Choroid plexus epithelial cell (primary cell): ENCODE data around the gene DBF4B.

Experiments used
- DNase-seq: peaks from one replicate; pipeline ENCODE4 v3.0.0-alpha.2; 2010; ENCODE audit warnings: low read depth
- H3K4me3 ChIP-seq: 2 replicates; pipeline ENCODE4 v1.5.1; 2011; ENCODE audit warnings: low read depth, mild to moderate bottlenecking, control low read depth, low read length, moderate library complexity
- TF ChIP-seq, protein P1 (sequence below): conservative IDR thresholded peaks from 2 replicates; pipeline ENCODE4 v1.5.1; 2011; ENCODE audit warnings: low read depth, mild to moderate bottlenecking, control low read depth, inconsistent platforms, low read length, moderate library complexity

DBF4B gene

DNA sequence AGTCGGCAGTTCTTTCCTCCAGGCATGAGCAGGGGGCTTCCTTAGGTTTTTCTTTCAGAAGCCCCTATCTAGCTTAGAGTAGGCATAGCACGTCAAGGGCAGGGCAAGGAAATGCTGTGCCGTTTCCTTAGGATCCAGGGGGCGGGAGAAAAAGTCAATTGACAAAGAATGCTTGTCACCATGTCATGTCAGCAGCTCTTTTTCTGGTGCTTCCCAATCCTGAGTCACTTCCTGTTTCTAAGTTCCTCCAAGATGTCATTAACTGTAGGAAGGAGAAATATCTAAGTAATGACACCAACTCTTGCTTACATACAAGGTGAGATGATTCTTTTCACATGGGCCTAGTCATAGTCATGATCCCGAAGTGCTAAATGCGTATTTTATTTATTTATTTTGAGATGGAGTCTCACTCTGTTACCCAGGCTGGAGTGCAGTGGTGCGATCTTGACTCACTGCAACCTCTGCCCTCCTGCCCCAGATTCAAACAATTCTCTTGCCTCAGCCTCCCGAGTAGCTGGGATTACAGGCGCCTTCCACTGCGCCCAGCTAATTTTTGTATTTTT, 86.5 kb downstream of the DBF4B start:
- peak; percentile 78 for DNase-seq
- no peak overlapping the region for H3K4me3 ChIP-seq
- TF ChIP-seq, protein P1, sequence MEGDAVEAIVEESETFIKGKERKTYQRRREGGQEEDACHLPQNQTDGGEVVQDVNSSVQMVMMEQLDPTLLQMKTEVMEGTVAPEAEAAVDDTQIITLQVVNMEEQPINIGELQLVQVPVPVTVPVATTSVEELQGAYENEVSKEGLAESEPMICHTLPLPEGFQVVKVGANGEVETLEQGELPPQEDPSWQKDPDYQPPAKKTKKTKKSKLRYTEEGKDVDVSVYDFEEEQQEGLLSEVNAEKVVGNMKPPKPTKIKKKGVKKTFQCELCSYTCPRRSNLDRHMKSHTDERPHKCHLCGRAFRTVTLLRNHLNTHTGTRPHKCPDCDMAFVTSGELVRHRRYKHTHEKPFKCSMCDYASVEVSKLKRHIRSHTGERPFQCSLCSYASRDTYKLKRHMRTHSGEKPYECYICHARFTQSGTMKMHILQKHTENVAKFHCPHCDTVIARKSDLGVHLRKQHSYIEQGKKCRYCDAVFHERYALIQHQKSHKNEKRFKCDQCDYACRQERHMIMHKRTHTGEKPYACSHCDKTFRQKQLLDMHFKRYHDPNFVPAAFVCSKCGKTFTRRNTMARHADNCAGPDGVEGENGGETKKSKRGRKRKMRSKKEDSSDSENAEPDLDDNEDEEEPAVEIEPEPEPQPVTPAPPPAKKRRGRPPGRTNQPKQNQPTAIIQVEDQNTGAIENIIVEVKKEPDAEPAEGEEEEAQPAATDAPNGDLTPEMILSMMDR: no peak

DNA sequence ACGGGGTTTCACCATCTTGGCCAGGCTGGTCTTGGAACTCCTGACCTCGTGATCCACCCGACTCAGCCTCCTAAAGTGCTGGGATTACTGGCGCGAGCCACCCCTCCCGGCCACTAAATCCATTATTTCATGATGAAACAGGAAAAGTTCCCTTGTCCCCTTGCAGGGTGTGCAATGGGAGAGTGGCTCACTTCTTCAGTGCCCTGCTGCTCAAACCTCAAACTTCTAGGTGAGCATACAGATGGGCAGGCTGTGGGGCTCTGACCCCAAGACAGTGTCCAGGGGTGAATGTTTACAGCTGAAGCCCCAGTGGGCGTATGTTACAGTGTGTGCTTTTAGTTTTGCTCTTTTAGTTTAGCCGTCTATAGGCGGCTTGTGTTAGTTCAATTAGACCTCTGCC, 87.0 kb downstream of the DBF4B start:
- TF ChIP-seq, protein P1: no peak

DNA sequence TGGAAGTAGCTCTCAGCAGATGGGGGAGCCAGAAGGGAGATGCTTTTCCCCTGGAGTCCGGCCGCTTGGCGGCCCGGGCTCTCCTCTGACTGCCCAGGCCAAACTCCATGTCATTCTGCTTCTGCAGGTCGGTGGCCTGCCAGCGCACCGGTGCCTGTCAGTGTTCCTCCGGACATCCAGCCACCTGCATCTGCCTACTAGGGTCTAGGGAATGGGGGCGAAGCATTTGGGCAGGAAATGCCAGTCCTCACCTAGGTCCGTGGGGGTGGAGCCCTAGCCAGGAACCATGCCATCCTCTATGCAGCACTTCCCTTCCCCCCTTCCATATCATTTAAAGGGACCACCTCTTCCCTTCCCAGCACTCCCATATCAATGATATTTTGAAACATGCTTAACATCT, 87.5 kb downstream of the DBF4B start:
- DNase-seq: no peak

More for the DNA sequence above, 87.0 kb downstream of the DBF4B start:
- no peak for DNase-seq
- no peak overlapping the region for H3K4me3 ChIP-seq

DNA sequence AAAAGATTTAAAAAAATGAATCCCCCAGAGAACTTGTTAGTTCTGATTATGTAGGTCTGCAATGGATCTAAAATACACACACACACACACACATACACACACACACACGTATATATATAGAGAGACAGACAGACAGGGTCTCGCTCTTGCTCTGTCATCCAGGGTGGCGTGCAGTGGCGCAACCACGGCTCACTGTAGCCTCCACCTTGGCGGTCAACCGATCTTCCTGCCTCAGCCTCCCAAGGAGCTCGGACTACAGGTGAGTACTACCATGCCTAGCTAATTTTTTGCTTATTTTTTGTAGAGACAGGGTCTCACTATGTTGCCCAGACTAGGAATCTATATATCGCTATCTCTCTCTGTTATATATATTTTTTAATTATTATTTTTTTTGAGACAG, 88.3 kb downstream of the DBF4B start:
- DNase-seq: no peak
- TF ChIP-seq, protein P1: no peak
- H3K4me3 ChIP-seq: no peak overlapping the region

More for the DNA sequence above, 87.5 kb downstream of the DBF4B start:
- TF ChIP-seq, protein P1: no peak
- H3K4me3 ChIP-seq: no peak overlapping the region

DNA sequence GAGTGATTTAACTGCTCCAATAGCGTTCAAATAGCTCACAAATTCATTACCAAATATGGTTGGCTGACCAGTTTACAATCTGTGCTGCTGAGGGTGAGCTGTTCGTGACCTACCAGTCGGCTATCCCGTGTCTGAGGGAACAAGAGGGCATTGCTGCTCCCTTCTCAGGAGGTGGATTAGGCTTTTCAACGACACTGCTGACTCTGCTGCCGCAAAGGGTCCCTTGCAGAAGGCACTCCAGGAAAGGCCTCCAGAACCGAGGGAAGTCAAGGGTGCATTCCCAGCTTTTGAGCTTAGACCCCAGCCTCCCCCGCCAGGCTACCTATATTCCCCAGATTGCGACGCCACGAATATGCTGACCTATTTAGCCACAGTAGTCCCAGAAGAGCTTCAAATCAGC, 89.3 kb downstream of the DBF4B start:
- TF ChIP-seq, protein P1: no peak
- no peak overlapping the region for H3K4me3 ChIP-seq
- peak; percentile 26 for DNase-seq

DNA sequence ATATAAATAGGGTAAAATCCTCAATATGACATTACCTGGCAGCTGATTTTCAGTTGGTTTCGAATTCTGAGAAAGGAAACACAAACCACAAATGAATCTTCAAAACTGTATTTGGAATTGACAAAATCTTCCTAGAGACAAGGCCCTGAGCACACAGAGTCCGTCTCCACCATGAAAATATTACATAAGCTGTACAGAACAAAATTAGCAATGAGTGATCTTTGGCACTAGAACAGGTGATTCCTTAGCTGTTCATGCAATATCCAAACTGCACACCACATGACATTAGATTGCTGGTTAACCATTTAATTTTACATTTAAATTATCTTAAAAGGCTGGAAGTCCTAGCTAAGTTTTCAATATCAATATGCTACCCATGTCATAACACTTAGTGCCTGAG, 89.9 kb downstream of the DBF4B start:
- TF ChIP-seq, protein P1: no peak
- DNase-seq: no peak
- no peak overlapping the region for H3K4me3 ChIP-seq
